K562 (cell line): ENCODE results near the gene ATXN1. TPM values are rescaled to one million over a fixed set of nuclear protein-coding genes. Genes with fewer than 3 reads are reported as not detected.

ENCODE experiments used
- ATAC-seq: fragments of 200-7000 bp; cut with Tn5 transposase; 3 replicates; pipeline ENCODE4 v1.9.1; 2020; ENCODE audit warnings: moderate library complexity
- BruUV-seq: library from RNA; stranded (reverse); fragments of 400-500 nt; replicated peaks from 2 replicates; lab custom pipeline; 2021; lab: Mats Ljungman, UMichigan
- CTCF ChIA-PET: fragments of 300-600 bp; formaldehyde crosslinking; extraction: SDS; loops from one replicate; lab custom pipeline; 2021; ENCODE audit warnings: low intra/inter-chr PET ratio; lab: Yijun Ruan, JAX
- POLR2A ChIA-PET: fragments of 300-600, 350-650 bp; sonication (Branson Sonifier 250); formaldehyde crosslinking; extraction: SDS; loops from one replicate; lab custom pipeline; 2021; ENCODE audit warnings: antibody characterized with exemption, inconsistent platforms; lab: Yijun Ruan, JAX
- DNase-seq, 4 experiments: peaks; one replicate each; pipeline versions ENCODE4 v3.0.0 to v3.0.0-alpha.2; 2011 to 2018; ENCODE audit warnings: low spot score in 3 of 4, mixed read lengths in 3 of 4; ENCODE audit errors: extremely low read depth in 1 of 4
- FAIRE-seq: peaks from 2 replicates; lab custom pipeline; 2011; peaks lifted over from hg19 to GRCh38; lab: Jason Lieb, UNC
- H2AFZ ChIP-seq: 2 replicates; pipeline ENCODE4 v1.6.0; 2011; ENCODE audit warnings: low read depth, low read length, control low read depth, inconsistent platforms
- H3K27ac ChIP-seq: fragments of 200-600 bp; 3 replicates; pipeline ENCODE4 v1.8.0; 2011; ENCODE audit warnings: low read depth, mild to moderate bottlenecking, control low read depth, inconsistent platforms, low read length, moderate library complexity, mixed read lengths; ENCODE audit errors: extremely low read depth
- H3K27me3 ChIP-seq, 2 experiments: fragments of 300-600 bp in 1 of 2; 2 replicates in 1 of 2; 3 replicates in 1 of 2; pipeline versions ENCODE4 v1.6.0 to v1.8.0; 2011; ENCODE audit warnings: inconsistent platforms in 2 of 2, low read length in 2 of 2, mild to moderate bottlenecking in 1 of 2, mixed read lengths in 1 of 2, moderate library complexity in 1 of 2; ENCODE audit not compliant: control insufficient read depth in 2 of 2, insufficient read depth in 2 of 2
- H3K36me3 ChIP-seq: fragments of 300-600 bp; 3 replicates; pipeline ENCODE4 v1.8.0; 2011; ENCODE audit warnings: mild to moderate bottlenecking, low read length, inconsistent platforms; ENCODE audit not compliant: control insufficient read depth, insufficient read depth
- H3K4me1 ChIP-seq, 2 experiments: fragments of 200-600 bp in 1 of 2; replicated peaks in 1 of 2; 2 replicates in 1 of 2; 3 replicates in 1 of 2; pipeline versions ENCODE4 v1.5.1 to v1.8.0; 2011; ENCODE audit warnings: inconsistent platforms in 2 of 2, low read length in 2 of 2, mild to moderate bottlenecking in 1 of 2, mixed read lengths in 1 of 2, moderate library complexity in 1 of 2; ENCODE audit not compliant: control insufficient read depth in 2 of 2, insufficient read depth in 2 of 2
- H3K4me2 ChIP-seq: 2 replicates; pipeline ENCODE4 v1.6.1; 2011; ENCODE audit warnings: low read length, control low read depth, inconsistent platforms, mixed read lengths; ENCODE audit not compliant: insufficient read depth
- H3K4me3 ChIP-seq: fragments of 200-600 bp; sonication (generic), shearing (Covaris generic); 2 replicates; pipeline ENCODE4 v1.5.1; 2016; ENCODE audit warnings: control low read depth, inconsistent platforms
- H3K79me2 ChIP-seq: fragments of 200-600 bp; 3 replicates; pipeline ENCODE4 v1.8.0; 2011; ENCODE audit warnings: low read length, inconsistent platforms; ENCODE audit not compliant: control insufficient read depth, insufficient read depth
- H3K9ac ChIP-seq, 2 experiments: 2 replicates each; pipeline versions ENCODE4 v1.6.0 to v1.6.1; 2011; ENCODE audit warnings: low read depth in 2 of 2, low read length in 2 of 2, control low read depth in 1 of 2, inconsistent platforms in 1 of 2, mild to moderate bottlenecking in 1 of 2, mixed read lengths in 1 of 2; ENCODE audit not compliant: insufficient read depth in 1 of 2
- H3K9me1 ChIP-seq: one replicate; pipeline ENCODE4 v1.6.0; 2011; ENCODE audit warnings: inconsistent platforms, mild to moderate bottlenecking, low read length, moderate library complexity; ENCODE audit not compliant: control insufficient read depth, insufficient read depth
- H3K9me3 ChIP-seq: replicated peaks from 2 replicates; pipeline ENCODE4 v1.5.1; 2011; ENCODE audit warnings: low read depth, low read length, inconsistent platforms; ENCODE audit not compliant: control insufficient read depth, insufficient read depth
- H4K20me1 ChIP-seq: replicated peaks from 2 replicates; pipeline ENCODE4 v1.6.1; 2011; ENCODE audit warnings: low read length, inconsistent platforms, mixed read lengths; ENCODE audit not compliant: control insufficient read depth, insufficient read depth
- ARID1B ChIP-seq: fragments of 450-650 bp; IDR thresholded peaks from 2 replicates; pipeline ENCODE4 v1.6.1; 2016; ENCODE audit warnings: antibody characterized with exemption, mild to moderate bottlenecking, inconsistent platforms
- FOXA3 ChIP-seq, 2 experiments: fragments of 450-650 bp in 1 of 2; sonication (generic) in 1 of 2; formaldehyde crosslinking; IDR thresholded peaks in 1 of 2; conservative IDR thresholded peaks in 1 of 2; 2 replicates each; pipeline versions ENCODE4 v1.4.0 to v1.8.0; 2020 to 2022; ENCODE audit warnings: mild to moderate bottlenecking in 2 of 2, missing genetic modification reagents in 1 of 2
- HDAC2 ChIP-seq: fragments of 450-650 bp; IDR thresholded peaks from 2 replicates; pipeline ENCODE4 v1.6.1; 2016; ENCODE audit warnings: mild to moderate bottlenecking
- L3MBTL2 ChIP-seq: fragments of 450-650 bp; IDR thresholded peaks from 2 replicates; pipeline ENCODE4 v1.6.1; 2016; ENCODE audit warnings: mild to moderate bottlenecking, moderate library complexity
- LCOR ChIP-seq: sonication (generic); formaldehyde crosslinking; IDR thresholded peaks from 2 replicates; pipeline ENCODE4 v1.8.0; 2022; ENCODE audit warnings: mild to moderate bottlenecking, missing genetic modification reagents
- MGA ChIP-seq: fragments of 450-650 bp; IDR thresholded peaks from 2 replicates; pipeline ENCODE4 v1.6.1; 2016; ENCODE audit warnings: mild to moderate bottlenecking, moderate library complexity
- RBM25 ChIP-seq: fragments of 200-400 bp; formaldehyde crosslinking; IDR thresholded peaks from 2 replicates; pipeline ENCODE4 v1.6.1; 2018; ENCODE audit warnings: low read length, low read depth, moderate library complexity; ENCODE audit not compliant: severe bottlenecking
- ZNF707 ChIP-seq: fragments of 250-450 bp; sonication (Bioruptor Pico); conservative IDR thresholded peaks from 2 replicates; pipeline ENCODE4 v1.8.0; 2022; ENCODE audit warnings: inconsistent platforms, mild to moderate bottlenecking, moderate library complexity
- WGBS: fragments of 100-300 bp; shearing (Covaris generic); methylation state at CpG from one replicate; pipeline ENCODE4 v1.1.6; 2016; ENCODE audit warnings: low coverage, mixed read lengths; ENCODE audit not compliant: insufficient coverage; ENCODE audit errors: missing lambda C conversion rate; 5-methylcytosine and 5-hydroxymethylcytosine counted together
- in situ Hi-C: fragments of 300-500 bp; cut with MboI; formaldehyde crosslinking; loops from 4 replicates; pipeline ENCODE4 v1.15.0; 2018; ENCODE audit warnings: inconsistent platforms, mixed read lengths
- intact Hi-C: fragments of 100-400 bp; cut with micrococcal nuclease; formaldehyde crosslinking; loops from 2 replicates; pipeline ENCODE4 v1.14.2; 2022
- polyA plus RNA-seq, 8 experiments: library from polyadenylated mRNA; depleted of rRNA in 4 of 8; stranded (reverse) in 5 of 8; unstranded in 3 of 8; fragments of >200 nt; fragmentation: Nextera tagmentation in 2 of 8; fragmentation: Illumina TruSeq in 1 of 8; extraction: Ambion mirVana in 2 of 8; extraction: Trizol in 1 of 8; gene quantifications; 2 replicates each; pipeline versions ENCODE4 v1.2.1 to v1.2.3, GENCODE V29; 2011 to 2014; ENCODE audit warnings: inconsistent platforms in 1 of 8, missing spikeins in 1 of 8
- total RNA-seq, 7 experiments: library from RNA; depleted of rRNA in 6 of 7; stranded (reverse); fragments of >200 nt in 6 of 7; fragmentation: Illumina TruSeq in 2 of 7; extraction: Trizol in 2 of 7; gene quantifications; 2 replicates each; pipeline versions ENCODE4 v1.2.1 to v1.2.3, GENCODE V29; 2011 to 2021; ENCODE audit warnings: low replicate concordance in 1 of 7

The ATXN1 gene
- total and polyA plus RNA-seq, 9 of the 15 experiments (the other 6 are each of a cell fraction or from before 2014, with no cell fraction given), result under 0.01 to 1.2 (median 0.58) TPM

DNA sequence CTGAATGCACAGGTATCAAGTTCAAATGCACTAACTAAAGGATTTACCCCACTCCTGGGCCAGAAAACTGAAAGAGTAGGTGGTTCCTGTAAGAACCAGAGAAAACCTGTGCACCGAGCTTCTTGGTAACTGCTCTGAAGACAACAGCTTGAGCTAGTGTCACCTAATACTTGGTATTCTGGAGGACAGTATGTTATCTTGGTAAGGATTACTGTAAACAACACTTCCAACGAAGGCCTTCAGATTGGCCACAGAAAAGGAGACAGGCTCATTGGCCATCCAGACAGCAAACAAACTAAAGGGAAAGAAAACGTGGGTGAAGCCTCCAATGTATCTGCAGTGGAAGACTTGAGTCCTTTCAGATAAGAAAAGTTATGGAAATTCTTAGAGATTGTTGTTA is 461.4 kb downstream of the ATXN1 start:
- DNase-seq, result peak in 1 of 4 experiments; percentile 32
- POLR2A ChIA-PET, result interaction anchor here (0.5 to 2.2 kb wide), 4 partner anchors 9 to 86 kb away, joined by 3 to 5 read pairs (median 3); no protein-coding TSS in a partner anchor
- intact Hi-C loops, result no loop called here
- H3K9me1 ChIP-seq, result no peaks in the 10 kb centered on the region
- H3K4me1 ChIP-seq, result peaks cover 8% of the 10 kb centered on the region in 2 experiments; a peak in 4 of 5 replicates
- H3K4me3 ChIP-seq, result no peak overlapping the region
- H3K27ac ChIP-seq, result peak overlapping the region; percentile 14; the same call in 2 of the 3 replicates
- peak overlapping the region; percentile 37; the same call in 1 of the 2 replicates for H2AFZ ChIP-seq
- no peaks in the 10 kb centered on the region for H3K79me2 ChIP-seq
- no peaks in the 10 kb centered on the region for H3K27me3 ChIP-seq
- no peaks in the 10 kb centered on the region for H4K20me1 ChIP-seq
- ATAC-seq, result peak; percentile 65
- FAIRE-seq, result no peak
- no peaks in the 10 kb centered on the region for H3K9me3 ChIP-seq
- BruUV-seq, result no TSS peak
- in situ Hi-C loops, result no loop called here
- H3K4me2 ChIP-seq, result peak overlapping the region; percentile 33; the same call in 1 of the 2 replicates
- CTCF ChIA-PET, result no interaction called here
- H3K9ac ChIP-seq, result no peak overlapping the region
- H3K36me3 ChIP-seq, result peaks cover 32% of the 10 kb centered on the region; the same call in 1 of the 3 replicates
- 21% methylated on average over 3 of the region's 3 CpGs for WGBS
- TF ChIP-seq L3MBTL2 (peak; percentile 44), RBM25 (no peak), MGA (0 out of 2 replicates have a peak, but pooled peaks have one; percentile 11), FOXA3 (CRISPR knock-in tag; conservative IDR thresholded peaks at IDR 0.05 in 1 of 2, IDR thresholded peaks at IDR 0.05 in 1 of 2) (0 out of 4 replicates have a peak, but pooled peaks of 1 of the 2 experiments have one; percentile 8), ZNF707 (CRISPR knock-in tag) (0 out of 2 replicates have a peak, but pooled peaks have one; percentile 33), LCOR (CRISPR knock-in tag) (0 out of 2 replicates have a peak, but pooled peaks have one; percentile 25), HDAC2 (no peak), ARID1B (peak; percentile 15; the same call in 1 of the 2 replicates)
